Effector memory CD4-positive, alpha-beta T cell (primary cell): ENCODE data around the gene CAPN1.
"Not testable (repeated sequence)": the region's sequence is repeated elsewhere in the genome, so short reads cannot be mapped to it uniquely, and the experiment has no call there.

Source experiments
- DNase-seq, 3 donors: peaks; one replicate each; pipeline ENCODE4 v3.0.0-alpha.2; 2020
- H3K27ac ChIP-seq: 2 replicates; pipeline ENCODE4 v1.7.0; 2013; ENCODE audit warnings: mild to moderate bottlenecking, low read length, moderate library complexity; ENCODE audit not compliant: insufficient read depth, poor library complexity, severe bottlenecking
- H3K27me3 ChIP-seq: replicated peaks from 2 replicates; pipeline ENCODE4 v1.7.0; 2013; ENCODE audit warnings: mild to moderate bottlenecking, low read length; ENCODE audit not compliant: insufficient read depth, control insufficient read depth, poor library complexity, severe bottlenecking
- H3K36me3 ChIP-seq: 2 replicates; pipeline ENCODE4 v1.7.0; 2013; ENCODE audit warnings: mild to moderate bottlenecking, low read length, moderate library complexity; ENCODE audit not compliant: control insufficient read depth, insufficient read depth
- H3K4me1 ChIP-seq: 2 replicates; pipeline ENCODE4 v1.7.0; 2013; ENCODE audit warnings: low read length, mild to moderate bottlenecking; ENCODE audit not compliant: control insufficient read depth, insufficient read depth, poor library complexity, severe bottlenecking
- H3K4me3 ChIP-seq: 2 replicates; pipeline ENCODE4 v1.7.0; 2013; ENCODE audit warnings: low read length, low read depth, mild to moderate bottlenecking; ENCODE audit not compliant: insufficient read depth, poor library complexity, severe bottlenecking
- H3K9me3 ChIP-seq: 2 replicates; pipeline ENCODE4 v1.7.0; 2013; ENCODE audit warnings: mild to moderate bottlenecking, low read length, moderate library complexity; ENCODE audit not compliant: control insufficient read depth

Gene CAPN1

DNA sequence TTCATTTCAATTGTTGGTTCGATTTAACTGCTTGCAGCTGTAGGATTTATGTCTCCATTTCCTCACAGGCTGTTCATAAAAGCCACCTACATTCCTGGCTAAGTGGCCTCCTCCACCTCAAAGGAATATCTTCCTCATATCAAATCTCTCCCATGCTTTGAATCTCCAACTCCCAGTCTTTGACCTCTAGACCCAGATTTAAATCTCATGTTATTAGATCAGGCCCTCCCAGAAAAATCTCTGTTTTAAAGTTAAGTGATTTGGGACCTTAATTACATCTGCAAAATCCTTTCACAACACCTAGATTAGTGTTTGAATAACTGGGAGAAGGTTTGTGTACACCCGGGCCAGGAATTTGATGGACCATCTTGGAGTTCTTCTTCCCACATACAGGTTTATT lies 46.2 kb downstream of the CAPN1 start:
- no peak overlapping the region for H3K4me3 ChIP-seq
- no peaks in the 10 kb centered on the region for H3K36me3 ChIP-seq
- H3K27me3 ChIP-seq = no peaks in the 10 kb centered on the region
- H3K27ac ChIP-seq = no peak overlapping the region
- H3K9me3 ChIP-seq = no peaks in the 10 kb centered on the region
- DNase-seq = no peak
- H3K4me1 ChIP-seq = peaks cover 5% of the 10 kb centered on the region

GRCh38 chr11:65236194-65237059 lies 54.7 kb downstream of the CAPN1 start:
- no peaks in the 10 kb centered on the region for H3K27me3 ChIP-seq
- no peak overlapping the region for H3K4me3 ChIP-seq
- DNase-seq = no peak
- no peaks in the 10 kb centered on the region for H3K36me3 ChIP-seq
- H3K9me3 ChIP-seq = no peaks in the 10 kb centered on the region
- no peaks in the 10 kb centered on the region for H3K4me1 ChIP-seq
- no peak overlapping the region for H3K27ac ChIP-seq

DNA sequence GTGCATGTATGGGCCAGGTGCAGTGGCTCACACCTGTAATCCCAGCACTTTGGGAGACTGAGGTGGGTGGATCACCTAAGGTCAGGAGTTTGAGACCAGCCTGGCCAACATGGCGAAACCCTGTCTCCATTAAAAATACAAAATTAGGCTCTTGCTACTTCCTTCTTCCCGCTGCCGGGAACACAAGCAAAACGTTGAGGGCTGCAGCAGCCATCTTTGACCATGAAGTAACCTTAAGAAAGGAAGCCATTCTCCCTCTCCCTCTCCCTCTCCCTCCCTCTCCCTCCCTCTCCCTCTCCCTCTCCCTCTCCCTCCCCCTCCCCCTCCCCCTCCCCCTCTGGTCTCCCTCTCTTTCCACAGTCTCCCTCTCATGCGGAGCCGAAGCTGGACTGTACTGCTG lies 56.6 kb downstream of the CAPN1 start:
- H3K4me3 ChIP-seq, H3K9me3 ChIP-seq, DNase-seq, H3K36me3 ChIP-seq, H3K27ac ChIP-seq, H3K4me1 ChIP-seq, H3K27me3 ChIP-seq: not testable (repeated sequence)

DNA sequence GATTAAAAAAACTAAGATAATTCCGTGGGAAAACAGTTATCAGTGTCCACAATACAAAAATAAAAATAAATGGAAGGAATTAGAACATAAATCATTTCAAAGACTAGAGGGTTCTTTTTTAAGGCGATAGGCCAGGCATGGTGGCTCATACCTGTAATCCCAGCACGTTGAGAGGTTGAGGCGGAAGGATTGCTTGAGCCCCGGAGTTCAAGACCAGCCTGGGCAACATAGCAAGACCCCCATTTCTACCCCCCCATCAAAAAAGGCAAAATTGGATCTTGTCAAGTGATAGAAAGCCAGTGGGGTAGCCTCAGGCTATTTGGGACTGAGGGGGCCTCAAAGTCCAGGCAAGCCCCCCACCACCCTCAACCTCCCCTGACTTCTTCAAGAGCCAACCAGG lies 59.4 kb downstream of the CAPN1 start:
- Histone ChIP-seq H3K9me3 (no peaks in the 10 kb centered on the region), H3K27me3 (no peaks in the 10 kb centered on the region), H3K27ac (no peak overlapping the region), H3K4me1 (no peaks in the 10 kb centered on the region), H3K4me3 (no peak overlapping the region), H3K36me3 (no peaks in the 10 kb centered on the region)
- DNase-seq = no peak

DNA sequence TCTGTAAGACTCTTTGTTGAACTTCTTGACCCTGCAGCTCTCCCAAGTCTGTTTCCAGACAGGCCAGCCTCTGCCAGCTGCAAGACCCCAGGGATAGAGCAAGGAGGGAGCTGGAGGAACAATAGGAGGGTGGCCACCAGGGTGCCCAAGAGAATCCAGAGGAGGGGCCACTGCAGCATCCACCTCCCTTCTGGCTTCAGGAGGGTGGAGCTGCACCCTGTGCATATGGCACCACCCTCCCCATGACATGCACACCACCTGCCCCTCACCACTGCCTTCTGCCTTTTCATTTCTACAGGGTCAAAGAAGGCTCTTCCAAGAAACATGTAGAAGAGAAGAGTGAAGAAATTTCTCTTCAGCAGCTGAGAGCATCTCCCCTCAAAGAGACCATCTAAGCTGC lies 60.0 kb downstream of the CAPN1 start:
- Histone ChIP-seq H3K27ac (no peak overlapping the region), H3K4me3 (no peak overlapping the region), H3K27me3 (no peaks in the 10 kb centered on the region), H3K4me1 (no peaks in the 10 kb centered on the region), H3K9me3 (no peaks in the 10 kb centered on the region), H3K36me3 (no peaks in the 10 kb centered on the region)
- DNase-seq = no peak

DNA sequence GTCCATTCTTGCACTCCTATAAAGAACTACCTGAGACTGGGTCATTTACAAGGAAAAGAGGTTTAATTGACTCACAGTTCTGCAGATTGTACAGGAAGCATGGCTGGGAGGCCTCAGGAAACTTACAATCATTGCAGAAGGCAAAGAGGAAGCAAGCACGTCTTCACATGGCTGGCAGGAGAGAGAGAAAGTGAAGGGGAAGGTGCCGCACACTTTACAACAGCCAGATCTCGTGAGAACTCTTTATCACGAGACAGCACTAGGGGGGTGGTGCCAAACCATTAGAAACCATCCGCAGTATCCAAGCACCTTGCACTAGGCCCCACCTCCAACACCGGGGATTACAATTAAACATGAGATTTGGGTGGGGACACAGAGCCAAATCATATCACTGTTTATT lies 60.7 kb downstream of the CAPN1 start:
- DNase-seq = no peak
- H3K27me3 ChIP-seq = no peaks in the 10 kb centered on the region

GRCh38 chr11:65243797-65244196 lies 62.1 kb downstream of the CAPN1 start:
- no peak for DNase-seq
- Histone ChIP-seq H3K4me1 (no peaks in the 10 kb centered on the region), H3K4me3 (no peak overlapping the region), H3K36me3 (no peaks in the 10 kb centered on the region), H3K9me3 (no peaks in the 10 kb centered on the region), H3K27me3 (no peaks in the 10 kb centered on the region), H3K27ac (no peak overlapping the region)

More for the DNA sequence above, 60.7 kb downstream of the CAPN1 start:
- no peaks in the 10 kb centered on the region for H3K9me3 ChIP-seq
- H3K27ac ChIP-seq = no peak overlapping the region
- H3K4me1 ChIP-seq = no peaks in the 10 kb centered on the region
- no peak overlapping the region for H3K4me3 ChIP-seq
- no peaks in the 10 kb centered on the region for H3K36me3 ChIP-seq

GRCh38 chr11:65245046-65245445 lies 63.3 kb downstream of the CAPN1 start:
- not testable (repeated sequence) for H3K4me1 ChIP-seq, DNase-seq, H3K27ac ChIP-seq, H3K4me3 ChIP-seq, H3K36me3 ChIP-seq, H3K9me3 ChIP-seq, H3K27me3 ChIP-seq

DNA sequence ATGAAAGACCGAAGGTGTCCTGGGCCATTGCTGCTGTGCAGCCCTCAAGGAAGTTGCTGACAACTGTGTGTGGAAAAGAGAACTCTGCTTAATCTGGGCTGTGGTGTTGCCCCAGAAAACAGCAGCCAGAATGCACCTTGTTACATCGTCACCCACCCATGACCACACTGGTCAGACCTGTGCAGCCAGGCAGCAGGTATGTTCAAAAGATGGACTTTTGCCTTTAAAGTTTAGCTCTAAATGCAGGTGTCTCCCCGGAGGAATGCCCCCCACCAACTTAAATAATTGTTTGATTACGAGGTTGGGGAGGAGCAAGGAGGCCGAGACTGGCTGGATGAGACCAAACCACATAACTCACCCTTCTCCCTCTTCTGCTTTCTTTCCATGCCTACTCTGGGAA lies 64.8 kb downstream of the CAPN1 start:
- H3K27me3 ChIP-seq = no peaks in the 10 kb centered on the region
- H3K4me1 ChIP-seq = no peaks in the 10 kb centered on the region
- H3K9me3 ChIP-seq = no peaks in the 10 kb centered on the region
- no peak overlapping the region for H3K27ac ChIP-seq
- no peak overlapping the region for H3K4me3 ChIP-seq
- H3K36me3 ChIP-seq = no peaks in the 10 kb centered on the region
- no peak for DNase-seq

DNA sequence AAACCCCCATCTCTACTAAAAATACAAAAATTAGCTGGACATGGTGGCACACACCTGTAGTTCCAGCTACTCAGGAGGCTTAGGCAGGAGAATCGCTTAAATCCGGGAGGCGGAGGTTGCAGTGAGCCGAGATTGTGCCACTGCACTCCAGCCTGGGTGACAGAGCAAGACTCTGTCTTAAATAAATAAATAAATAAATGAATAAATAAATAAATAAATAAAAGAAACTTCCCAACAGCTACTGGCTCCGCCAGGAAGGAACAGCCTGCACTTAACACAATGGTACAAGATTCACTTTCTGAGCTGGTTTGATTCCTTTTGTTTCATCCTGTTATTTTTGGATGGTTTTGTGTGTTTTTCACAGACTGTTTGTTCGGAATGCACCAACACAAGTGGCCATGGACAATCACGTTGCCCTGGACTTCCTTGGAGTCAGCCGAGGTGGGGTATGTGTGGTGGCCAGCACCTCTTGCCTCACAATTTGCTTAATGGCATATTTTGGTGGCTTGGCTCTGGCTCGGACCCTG lies 66.5 kb downstream of the CAPN1 start:
- not testable (repeated sequence) for H3K36me3 ChIP-seq, DNase-seq, H3K4me3 ChIP-seq, H3K27ac ChIP-seq, H3K27me3 ChIP-seq, H3K4me1 ChIP-seq, H3K9me3 ChIP-seq
